ENCODE measurements around the gene LCMT2. TPM values are rescaled to one million over a fixed set of nuclear protein-coding genes. Genes with fewer than 3 reads are reported as not detected.

The LCMT2 gene
- total and polyA plus RNA-seq, 2 of the 8 experiments (the other 6 are each of a cell fraction or from before 2014, with no cell fraction given) = 11.2 to 11.9 TPM

DNA sequence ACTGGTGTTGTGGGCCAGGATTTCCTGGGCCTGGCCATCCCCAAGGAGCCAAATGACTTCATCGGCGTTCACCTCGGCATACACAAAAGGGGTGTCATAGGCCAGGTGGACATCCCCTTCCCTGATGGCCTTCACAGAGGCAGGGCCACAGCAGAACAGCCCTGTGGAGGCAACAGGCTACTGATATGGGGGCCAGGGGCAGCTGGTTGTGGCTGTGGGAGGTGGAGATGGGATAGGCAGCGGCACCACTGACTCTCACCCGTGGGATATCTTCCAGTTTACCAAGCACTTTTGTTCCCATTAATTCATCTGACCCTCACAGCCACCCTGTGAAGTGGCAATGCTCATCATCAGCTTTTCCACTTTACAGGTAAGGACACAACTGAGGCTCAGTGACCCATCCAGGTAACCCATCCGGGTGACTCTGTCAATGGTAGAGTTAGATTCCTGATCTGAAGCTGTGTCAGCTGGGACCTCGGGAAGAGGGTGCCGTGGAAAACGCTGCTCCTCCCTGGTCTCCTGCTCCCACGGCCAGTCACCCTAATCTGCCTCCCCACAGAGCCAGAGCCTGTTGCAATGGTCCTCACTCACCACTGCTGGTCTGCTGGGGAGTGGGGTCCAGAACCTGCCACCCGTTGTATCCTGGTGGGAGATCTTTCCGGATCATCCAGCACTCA, 48.3 kb downstream of the LCMT2 start (continued):
- TF ChIP-seq, protein P1, sequence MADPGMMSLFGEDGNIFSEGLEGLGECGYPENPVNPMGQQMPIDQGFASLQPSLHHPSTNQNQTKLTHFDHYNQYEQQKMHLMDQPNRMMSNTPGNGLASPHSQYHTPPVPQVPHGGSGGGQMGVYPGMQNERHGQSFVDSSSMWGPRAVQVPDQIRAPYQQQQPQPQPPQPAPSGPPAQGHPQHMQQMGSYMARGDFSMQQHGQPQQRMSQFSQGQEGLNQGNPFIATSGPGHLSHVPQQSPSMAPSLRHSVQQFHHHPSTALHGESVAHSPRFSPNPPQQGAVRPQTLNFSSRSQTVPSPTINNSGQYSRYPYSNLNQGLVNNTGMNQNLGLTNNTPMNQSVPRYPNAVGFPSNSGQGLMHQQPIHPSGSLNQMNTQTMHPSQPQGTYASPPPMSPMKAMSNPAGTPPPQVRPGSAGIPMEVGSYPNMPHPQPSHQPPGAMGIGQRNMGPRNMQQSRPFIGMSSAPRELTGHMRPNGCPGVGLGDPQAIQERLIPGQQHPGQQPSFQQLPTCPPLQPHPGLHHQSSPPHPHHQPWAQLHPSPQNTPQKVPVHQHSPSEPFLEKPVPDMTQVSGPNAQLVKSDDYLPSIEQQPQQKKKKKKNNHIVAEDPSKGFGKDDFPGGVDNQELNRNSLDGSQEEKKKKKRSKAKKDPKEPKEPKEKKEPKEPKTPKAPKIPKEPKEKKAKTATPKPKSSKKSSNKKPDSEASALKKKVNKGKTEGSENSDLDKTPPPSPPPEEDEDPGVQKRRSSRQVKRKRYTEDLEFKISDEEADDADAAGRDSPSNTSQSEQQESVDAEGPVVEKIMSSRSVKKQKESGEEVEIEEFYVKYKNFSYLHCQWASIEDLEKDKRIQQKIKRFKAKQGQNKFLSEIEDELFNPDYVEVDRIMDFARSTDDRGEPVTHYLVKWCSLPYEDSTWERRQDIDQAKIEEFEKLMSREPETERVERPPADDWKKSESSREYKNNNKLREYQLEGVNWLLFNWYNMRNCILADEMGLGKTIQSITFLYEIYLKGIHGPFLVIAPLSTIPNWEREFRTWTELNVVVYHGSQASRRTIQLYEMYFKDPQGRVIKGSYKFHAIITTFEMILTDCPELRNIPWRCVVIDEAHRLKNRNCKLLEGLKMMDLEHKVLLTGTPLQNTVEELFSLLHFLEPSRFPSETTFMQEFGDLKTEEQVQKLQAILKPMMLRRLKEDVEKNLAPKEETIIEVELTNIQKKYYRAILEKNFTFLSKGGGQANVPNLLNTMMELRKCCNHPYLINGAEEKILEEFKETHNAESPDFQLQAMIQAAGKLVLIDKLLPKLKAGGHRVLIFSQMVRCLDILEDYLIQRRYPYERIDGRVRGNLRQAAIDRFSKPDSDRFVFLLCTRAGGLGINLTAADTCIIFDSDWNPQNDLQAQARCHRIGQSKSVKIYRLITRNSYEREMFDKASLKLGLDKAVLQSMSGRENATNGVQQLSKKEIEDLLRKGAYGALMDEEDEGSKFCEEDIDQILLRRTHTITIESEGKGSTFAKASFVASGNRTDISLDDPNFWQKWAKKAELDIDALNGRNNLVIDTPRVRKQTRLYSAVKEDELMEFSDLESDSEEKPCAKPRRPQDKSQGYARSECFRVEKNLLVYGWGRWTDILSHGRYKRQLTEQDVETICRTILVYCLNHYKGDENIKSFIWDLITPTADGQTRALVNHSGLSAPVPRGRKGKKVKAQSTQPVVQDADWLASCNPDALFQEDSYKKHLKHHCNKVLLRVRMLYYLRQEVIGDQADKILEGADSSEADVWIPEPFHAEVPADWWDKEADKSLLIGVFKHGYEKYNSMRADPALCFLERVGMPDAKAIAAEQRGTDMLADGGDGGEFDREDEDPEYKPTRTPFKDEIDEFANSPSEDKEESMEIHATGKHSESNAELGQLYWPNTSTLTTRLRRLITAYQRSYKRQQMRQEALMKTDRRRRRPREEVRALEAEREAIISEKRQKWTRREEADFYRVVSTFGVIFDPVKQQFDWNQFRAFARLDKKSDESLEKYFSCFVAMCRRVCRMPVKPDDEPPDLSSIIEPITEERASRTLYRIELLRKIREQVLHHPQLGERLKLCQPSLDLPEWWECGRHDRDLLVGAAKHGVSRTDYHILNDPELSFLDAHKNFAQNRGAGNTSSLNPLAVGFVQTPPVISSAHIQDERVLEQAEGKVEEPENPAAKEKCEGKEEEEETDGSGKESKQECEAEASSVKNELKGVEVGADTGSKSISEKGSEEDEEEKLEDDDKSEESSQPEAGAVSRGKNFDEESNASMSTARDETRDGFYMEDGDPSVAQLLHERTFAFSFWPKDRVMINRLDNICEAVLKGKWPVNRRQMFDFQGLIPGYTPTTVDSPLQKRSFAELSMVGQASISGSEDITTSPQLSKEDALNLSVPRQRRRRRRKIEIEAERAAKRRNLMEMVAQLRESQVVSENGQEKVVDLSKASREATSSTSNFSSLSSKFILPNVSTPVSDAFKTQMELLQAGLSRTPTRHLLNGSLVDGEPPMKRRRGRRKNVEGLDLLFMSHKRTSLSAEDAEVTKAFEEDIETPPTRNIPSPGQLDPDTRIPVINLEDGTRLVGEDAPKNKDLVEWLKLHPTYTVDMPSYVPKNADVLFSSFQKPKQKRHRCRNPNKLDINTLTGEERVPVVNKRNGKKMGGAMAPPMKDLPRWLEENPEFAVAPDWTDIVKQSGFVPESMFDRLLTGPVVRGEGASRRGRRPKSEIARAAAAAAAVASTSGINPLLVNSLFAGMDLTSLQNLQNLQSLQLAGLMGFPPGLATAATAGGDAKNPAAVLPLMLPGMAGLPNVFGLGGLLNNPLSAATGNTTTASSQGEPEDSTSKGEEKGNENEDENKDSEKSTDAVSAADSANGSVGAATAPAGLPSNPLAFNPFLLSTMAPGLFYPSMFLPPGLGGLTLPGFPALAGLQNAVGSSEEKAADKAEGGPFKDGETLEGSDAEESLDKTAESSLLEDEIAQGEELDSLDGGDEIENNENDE (IDR thresholded peaks at IDR 0.05; ENCODE audit: insufficient replicate concordance, low read length) = no peak
- TF ChIP-seq EP300 (IDR thresholded peaks at IDR 0.05; ENCODE audit: borderline replicate concordance in 1 of 2, low read depth in 2 of 2, low read length in 2 of 2) = no peak
- no peak for TF ChIP-seq GTF2F1 (IDR thresholded peaks at IDR 0.05; ENCODE audit: borderline replicate concordance, low read depth, low read length)
- no peak for TF ChIP-seq BCL11A (IDR thresholded peaks at IDR 0.05; ENCODE audit: low read depth in 2 of 2, low read length in 2 of 2)
- no peak for TF ChIP-seq KDM5A (IDR thresholded peaks at IDR 0.05; ENCODE audit: low read length)
- TF ChIP-seq RBBP5 (IDR thresholded peaks at IDR 0.05; ENCODE audit: borderline replicate concordance, low read depth, low read length) = no peak

All from H1 (cell line).